IMR-90 (cell line): ENCODE results near the gene RHOBTB1.

Source experiments
- CEBPB ChIP-seq: IDR thresholded peaks from 2 replicates; pipeline ENCODE4 v1.6.1; 2012; ENCODE audit warnings: low read depth, low read length, improper control_type of control experiment
- CTCF ChIP-seq: conservative IDR thresholded peaks from 2 replicates; pipeline ENCODE4 v1.5.1; 2012; ENCODE audit warnings: mild to moderate bottlenecking, low read depth, low read length, improper control_type of control experiment
- ELK1 ChIP-seq: fragments of 150-350 bp; IDR thresholded peaks from 2 replicates; pipeline ENCODE4 v1.6.1; 2016; ENCODE audit warnings: low read depth, mild to moderate bottlenecking, low read length, moderate library complexity, borderline replicate concordance
- MXI1 ChIP-seq: IDR thresholded peaks from 2 replicates; pipeline ENCODE4 v1.6.1; 2012; ENCODE audit warnings: low read depth, mild to moderate bottlenecking, low read length, moderate library complexity, borderline replicate concordance
- NFE2L2 ChIP-seq: fragments of 150-350 bp; IDR thresholded peaks from 2 replicates; pipeline ENCODE4 v1.6.1; 2016; ENCODE audit warnings: low read depth, mild to moderate bottlenecking, low read length
- POLR2A ChIP-seq: IDR thresholded peaks from 2 replicates; pipeline ENCODE4 v1.6.1; 2012; ENCODE audit warnings: mild to moderate bottlenecking, low read depth, low read length
- RAD21 ChIP-seq: IDR thresholded peaks from 2 replicates; pipeline ENCODE4 v1.6.1; 2012; ENCODE audit warnings: low read length, improper control_type of control experiment
- RCOR1 ChIP-seq: IDR thresholded peaks from 2 replicates; pipeline ENCODE4 v1.6.1; 2012; ENCODE audit warnings: mild to moderate bottlenecking, low read length, improper control_type of control experiment; ENCODE audit not compliant: insufficient replicate concordance
- RFX5 ChIP-seq: IDR thresholded peaks from 2 replicates; pipeline ENCODE4 v1.8.0; 2012; ENCODE audit warnings: low read depth, mild to moderate bottlenecking, low read length, moderate library complexity
- SMC3 ChIP-seq: fragments of 150-350 bp; IDR thresholded peaks from 2 replicates; pipeline ENCODE4 v1.6.1; 2016; ENCODE audit warnings: low read depth, mild to moderate bottlenecking, antibody characterized with exemption, low read length, moderate library complexity
- TF ChIP-seq, protein P1 (sequence below): fragments of 150-350 bp; IDR thresholded peaks from 2 replicates; pipeline ENCODE4 v1.6.1; 2017; ENCODE audit warnings: mild to moderate bottlenecking, antibody characterized with exemption, low read length, low read depth

DNA sequence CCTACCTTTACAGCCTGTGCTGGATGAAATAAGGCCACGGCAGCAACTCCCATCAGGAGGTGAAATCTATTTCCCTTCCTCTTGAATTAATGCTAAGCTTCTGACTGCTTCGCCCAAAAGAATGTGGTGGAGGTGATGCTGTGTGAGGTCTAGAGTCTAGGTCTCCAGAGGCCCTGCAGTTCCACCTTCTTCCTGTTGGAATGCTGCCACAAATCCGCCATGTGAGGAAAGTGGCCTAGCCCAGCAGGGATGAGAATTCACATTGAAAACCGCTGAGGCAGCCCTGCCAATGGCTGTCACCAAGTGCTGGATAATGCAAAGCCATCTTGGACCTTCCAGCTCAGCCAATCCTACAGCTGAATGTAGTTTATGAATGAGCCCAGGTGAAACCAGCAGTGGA lies 28.0 kb downstream of the RHOBTB1 start:
- TF ChIP-seq CTCF (no peak), RAD21 (no peak), POLR2A (no peak), RFX5 (no peak), NFE2L2 (no peak), SMC3 (no peak), ELK1 (no peak), RCOR1 (no peak), MXI1 (no peak), CEBPB (no peak)
- TF ChIP-seq, protein P1, sequence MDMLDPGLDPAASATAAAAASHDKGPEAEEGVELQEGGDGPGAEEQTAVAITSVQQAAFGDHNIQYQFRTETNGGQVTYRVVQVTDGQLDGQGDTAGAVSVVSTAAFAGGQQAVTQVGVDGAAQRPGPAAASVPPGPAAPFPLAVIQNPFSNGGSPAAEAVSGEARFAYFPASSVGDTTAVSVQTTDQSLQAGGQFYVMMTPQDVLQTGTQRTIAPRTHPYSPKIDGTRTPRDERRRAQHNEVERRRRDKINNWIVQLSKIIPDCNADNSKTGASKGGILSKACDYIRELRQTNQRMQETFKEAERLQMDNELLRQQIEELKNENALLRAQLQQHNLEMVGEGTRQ = no peak
